ENCODE data around the gene CHRM4. TPM values are rescaled to one million over a fixed set of nuclear protein-coding genes. Genes with fewer than 3 reads are reported as not detected.

Gene CHRM4
- total RNA-seq, 1 donor from 2014 or later, result 0.27 TPM

- H3K27ac Mint-ChIP-seq (ENCODE audit: unreplicated experiment), result no peak overlapping the region
- peaks cover 30% of the 10 kb centered on the region for H3K36me3 Mint-ChIP-seq (ENCODE audit: low read depth, unreplicated experiment)
- H3K9me3 ChIP-seq (ENCODE audit: insufficient read depth, low read depth, low read length), result no peaks in the 10 kb centered on the region
- DNase-seq (ENCODE audit: low read depth) (no peak), FAIRE-seq (no peak)
- TF ChIP-seq CTCF (IDR thresholded peaks at IDR 0.05; ENCODE audit: insufficient read depth, low read depth, low read length) (no peak), EZH2 (IDR thresholded peaks at IDR 0.05; ENCODE audit: insufficient read depth, low read length) (no peak)
- H3K27me3 ChIP-seq (ENCODE audit: insufficient read depth, low read length), result no peaks in the 10 kb centered on the region
- H2AFZ ChIP-seq (ENCODE audit: low read depth, low read length), result no peak overlapping the region
- H4K20me1 ChIP-seq (ENCODE audit: insufficient read depth, low read length), result peaks cover 20% of the 10 kb centered on the region
- no peak overlapping the region for H3K9ac ChIP-seq (ENCODE audit: low read length)
- no peak overlapping the region for H3K27ac ChIP-seq (ENCODE audit: low read depth, low read length)
- no peaks in the 10 kb centered on the region for H3K27me3 Mint-ChIP-seq (ENCODE audit: low read depth, unreplicated experiment)
- H3K36me3 ChIP-seq (ENCODE audit: insufficient read depth, low read length), result peaks cover 5% of the 10 kb centered on the region
- H3K9me3 Mint-ChIP-seq (ENCODE audit: unreplicated experiment), result no peaks in the 10 kb centered on the region
- no peak overlapping the region for H3K4me3 ChIP-seq (ENCODE audit: insufficient read depth, low read depth, low read length)
- peak overlapping the region; percentile 3 for H3K4me2 ChIP-seq (ENCODE audit: low read length)
- no peaks in the 10 kb centered on the region for H3K79me2 ChIP-seq (ENCODE audit: insufficient read depth, low read length)
- H3K4me1 Mint-ChIP-seq (ENCODE audit: low read depth, unreplicated experiment), result peaks cover 6% of the 10 kb centered on the region
- no peak overlapping the region for H3K4me3 Mint-ChIP-seq (ENCODE audit: unreplicated experiment)
- peaks cover 6% of the 10 kb centered on the region for H3K4me1 ChIP-seq (ENCODE audit: insufficient read depth, low read length)
Observed at GRCh38 chr11:46404476-46405017, 13.0 kb upstream of the CHRM4 start.

DNA sequence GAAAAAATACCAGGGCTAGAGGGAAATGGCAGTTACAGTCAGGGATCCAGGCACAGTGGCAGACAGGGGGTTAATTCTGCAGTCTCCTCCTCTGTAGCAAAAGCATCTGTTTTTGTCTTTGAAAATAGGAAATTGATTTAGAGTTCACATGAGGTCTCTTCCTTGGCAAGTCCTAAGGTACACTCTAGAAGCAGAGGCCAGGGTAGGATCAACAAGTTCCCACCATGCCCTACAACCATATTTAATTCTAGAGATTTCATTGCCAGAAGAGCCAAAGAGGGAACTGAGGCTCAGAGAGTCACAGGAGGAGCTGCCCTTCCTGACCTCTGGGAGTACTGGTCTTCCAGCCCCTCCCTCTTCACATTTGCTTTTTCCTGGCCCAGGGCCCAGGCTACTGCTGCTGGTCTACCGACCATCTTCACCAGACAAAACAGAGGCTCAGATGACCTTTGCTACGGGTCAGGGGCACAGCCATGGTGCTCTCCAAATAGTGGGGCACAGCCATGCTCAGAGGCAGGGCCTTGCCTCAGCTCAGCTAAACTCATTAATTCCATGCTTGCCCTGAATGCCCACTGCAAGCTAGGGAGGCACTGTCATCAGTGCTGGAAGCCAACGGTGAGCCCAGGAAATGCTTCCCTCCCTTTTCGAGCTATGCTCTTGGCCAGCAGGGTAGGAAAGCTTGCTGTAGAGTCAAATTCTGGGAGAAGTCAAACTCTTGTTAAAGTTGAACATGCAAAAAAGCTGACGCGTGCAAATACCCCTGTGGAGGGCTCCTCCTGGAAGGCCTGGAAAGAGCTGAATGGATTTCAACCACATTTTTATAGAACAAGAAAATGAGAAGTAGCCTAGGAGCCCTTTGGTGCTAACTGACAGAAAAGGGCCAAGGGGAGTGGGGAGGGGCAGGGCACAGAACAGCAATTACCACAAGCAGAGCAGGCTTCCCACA lies 11.7 kb upstream of the CHRM4 start:
- no peak for FAIRE-seq
- no peaks in the 10 kb centered on the region for H3K9me3 Mint-ChIP-seq (ENCODE audit: unreplicated experiment)
- peaks cover 6% of the 10 kb centered on the region for H3K4me1 Mint-ChIP-seq (ENCODE audit: low read depth, unreplicated experiment)

More for the DNA sequence above, 11.7 kb upstream of the CHRM4 start:
- Histone ChIP-seq H3K9me3 (ENCODE audit: insufficient read depth, low read depth, low read length) (no peaks in the 10 kb centered on the region), H2AFZ (ENCODE audit: low read depth, low read length) (no peak overlapping the region), H3K4me1 (ENCODE audit: insufficient read depth, low read length) (peaks cover 6% of the 10 kb centered on the region), H3K27ac (ENCODE audit: low read depth, low read length) (no peak overlapping the region), H4K20me1 (ENCODE audit: insufficient read depth, low read length) (peaks cover 22% of the 10 kb centered on the region), H3K4me3 (ENCODE audit: insufficient read depth, low read depth, low read length) (no peak overlapping the region), H3K36me3 (ENCODE audit: insufficient read depth, low read length) (peaks cover 3% of the 10 kb centered on the region), H3K79me2 (ENCODE audit: insufficient read depth, low read length) (no peaks in the 10 kb centered on the region), H3K27me3 (ENCODE audit: insufficient read depth, low read length) (no peaks in the 10 kb centered on the region), H3K9ac (ENCODE audit: low read length) (no peak overlapping the region), H3K4me2 (ENCODE audit: low read length) (no peak overlapping the region)
- no peak for DNase-seq (ENCODE audit: low read depth)
- no peak overlapping the region for H3K4me3 Mint-ChIP-seq (ENCODE audit: unreplicated experiment)
- TF ChIP-seq EZH2 (IDR thresholded peaks at IDR 0.05; ENCODE audit: insufficient read depth, low read length) (no peak), CTCF (IDR thresholded peaks at IDR 0.05; ENCODE audit: insufficient read depth, low read depth, low read length) (no peak)
- peaks cover 30% of the 10 kb centered on the region for H3K36me3 Mint-ChIP-seq (ENCODE audit: low read depth, unreplicated experiment)
- no peak overlapping the region for H3K27ac Mint-ChIP-seq (ENCODE audit: unreplicated experiment)
- no peaks in the 10 kb centered on the region for H3K27me3 Mint-ChIP-seq (ENCODE audit: low read depth, unreplicated experiment)
